Chondrocyte (in vitro differentiated cells): ENCODE data around the gene SLC5A2. TPM values are rescaled to one million over a fixed set of nuclear protein-coding genes. Genes with fewer than 3 reads are reported as not detected.

Experiments
- DNase-seq: peaks from one replicate; pipeline ENCODE4 v3.0.0; 2021; ENCODE audit warnings: mixed read lengths, low spot score
- H3K27ac Mint-ChIP-seq: one replicate; pipeline ENCODE4 v1.8.0; 2021; ENCODE audit warnings: mild to moderate bottlenecking, moderate library complexity, mixed read lengths; ENCODE audit not compliant: unreplicated experiment
- H3K27me3 Mint-ChIP-seq: 2 replicates; pipeline ENCODE4 v1.8.0; 2021; ENCODE audit warnings: low read depth, mixed read lengths
- H3K36me3 Mint-ChIP-seq: 2 replicates; pipeline ENCODE4 v1.8.0; 2021; ENCODE audit warnings: low read depth, mixed read lengths
- H3K4me1 Mint-ChIP-seq: 2 replicates; pipeline ENCODE4 v1.8.0; 2021; ENCODE audit warnings: low read depth, mild to moderate bottlenecking, mixed read lengths
- H3K4me3 Mint-ChIP-seq: one replicate; pipeline ENCODE4 v1.8.0; 2021; ENCODE audit warnings: mild to moderate bottlenecking, moderate library complexity, mixed read lengths; ENCODE audit not compliant: unreplicated experiment
- H3K9me3 Mint-ChIP-seq: 2 replicates; pipeline ENCODE4 v1.8.0; 2021; ENCODE audit warnings: low read depth, mixed read lengths
- total RNA-seq: library from RNA; stranded (reverse); gene quantifications from 3 replicates; pipeline ENCODE4 v1.2.1, GENCODE V29; 2021
- TF ChIP-seq, protein P1 (sequence below): fragments of 200-600 bp; sonication (generic); IDR thresholded peaks from 2 replicates; pipeline ENCODE4 v1.5.0; 2021; ENCODE audit warnings: antibody characterized with exemption, mild to moderate bottlenecking, moderate library complexity

Gene SLC5A2
- total RNA-seq, 1 donor from 2014 or later, result not detected

DNA sequence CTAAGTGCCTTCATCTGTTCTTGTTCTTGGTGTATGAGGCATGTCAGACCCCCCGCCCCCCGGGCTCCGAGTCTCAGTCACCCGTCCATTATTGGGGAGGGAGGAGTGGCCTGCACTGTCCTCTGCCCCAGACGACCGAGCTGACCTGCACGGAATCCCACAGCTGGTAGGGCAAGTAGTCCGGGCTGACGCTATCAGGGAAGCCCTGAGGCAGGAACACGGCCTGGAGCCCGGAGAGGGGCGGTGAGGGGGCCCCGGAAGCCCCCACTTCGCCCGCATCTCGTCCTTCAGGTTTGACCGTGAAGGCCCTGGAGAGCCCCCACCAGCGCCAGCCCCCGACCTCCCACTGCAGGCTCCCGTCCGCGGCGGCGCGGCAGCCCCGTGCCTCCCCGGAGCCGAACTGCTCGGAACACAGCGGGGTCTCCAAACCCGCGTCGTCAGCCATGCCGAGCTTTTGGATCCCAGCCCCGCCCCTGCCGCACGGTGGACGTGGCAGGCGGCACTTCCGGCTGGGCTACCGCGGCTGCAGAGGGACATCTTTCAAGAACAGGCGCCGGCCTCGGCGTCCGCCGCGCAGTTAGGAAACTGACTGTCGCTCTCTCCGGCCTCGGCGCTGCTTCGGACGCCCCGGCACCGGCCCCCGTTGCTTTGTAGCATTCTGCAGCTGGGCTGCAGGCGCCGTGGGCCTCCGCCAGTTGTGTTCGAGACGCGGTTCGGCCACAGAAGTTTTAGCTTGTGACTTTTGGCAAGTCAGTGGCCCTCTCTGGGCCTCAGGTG is 25.2 kb downstream of the SLC5A2 start, which contains the start of gene RUSF1:
Gene RUSF1 (minus strand): TSS at position 463 of the 777 bp plus-strand sequence. CDS start 18 bp downstream, at position 445.
- H3K27me3 Mint-ChIP-seq, result no peaks in the 10 kb centered on the region
- H3K9me3 Mint-ChIP-seq, result peaks cover 7% of the 10 kb centered on the region
- H3K4me3 Mint-ChIP-seq, result peak within 1 kb of the TSS; percentile 88
- DNase-seq, result peak; percentile 97
- TF ChIP-seq, protein P1, sequence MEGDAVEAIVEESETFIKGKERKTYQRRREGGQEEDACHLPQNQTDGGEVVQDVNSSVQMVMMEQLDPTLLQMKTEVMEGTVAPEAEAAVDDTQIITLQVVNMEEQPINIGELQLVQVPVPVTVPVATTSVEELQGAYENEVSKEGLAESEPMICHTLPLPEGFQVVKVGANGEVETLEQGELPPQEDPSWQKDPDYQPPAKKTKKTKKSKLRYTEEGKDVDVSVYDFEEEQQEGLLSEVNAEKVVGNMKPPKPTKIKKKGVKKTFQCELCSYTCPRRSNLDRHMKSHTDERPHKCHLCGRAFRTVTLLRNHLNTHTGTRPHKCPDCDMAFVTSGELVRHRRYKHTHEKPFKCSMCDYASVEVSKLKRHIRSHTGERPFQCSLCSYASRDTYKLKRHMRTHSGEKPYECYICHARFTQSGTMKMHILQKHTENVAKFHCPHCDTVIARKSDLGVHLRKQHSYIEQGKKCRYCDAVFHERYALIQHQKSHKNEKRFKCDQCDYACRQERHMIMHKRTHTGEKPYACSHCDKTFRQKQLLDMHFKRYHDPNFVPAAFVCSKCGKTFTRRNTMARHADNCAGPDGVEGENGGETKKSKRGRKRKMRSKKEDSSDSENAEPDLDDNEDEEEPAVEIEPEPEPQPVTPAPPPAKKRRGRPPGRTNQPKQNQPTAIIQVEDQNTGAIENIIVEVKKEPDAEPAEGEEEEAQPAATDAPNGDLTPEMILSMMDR, result no peak
- H3K27ac Mint-ChIP-seq, result peak within 1 kb of the TSS; percentile 95
- H3K36me3 Mint-ChIP-seq, result no peaks in the 10 kb centered on the region
- peaks cover 31% of the 10 kb centered on the region for H3K4me1 Mint-ChIP-seq

DNA sequence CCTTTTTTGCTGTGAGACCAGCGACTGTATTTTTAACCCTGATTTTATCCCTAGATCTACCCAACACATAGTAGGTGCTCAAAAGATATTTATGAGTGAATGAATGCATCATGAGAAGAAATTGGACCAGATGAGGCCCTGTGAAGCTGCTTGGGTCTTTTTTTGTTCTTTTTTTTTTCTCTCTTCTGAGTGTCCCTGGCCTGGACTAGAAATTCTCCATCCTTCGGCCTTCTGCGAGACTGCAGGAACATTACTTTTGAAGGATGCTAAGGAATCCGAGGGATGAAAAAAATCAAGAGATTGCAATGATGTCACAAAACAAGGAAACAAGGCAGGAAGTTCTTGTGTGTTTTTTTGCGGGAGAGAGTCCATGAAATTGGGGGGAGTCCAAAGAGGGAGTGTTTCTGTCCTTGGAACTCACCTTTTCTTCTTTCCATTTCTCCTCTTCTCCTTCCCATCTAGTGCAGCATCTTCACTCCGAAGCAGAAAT is 25.8 kb downstream of the SLC5A2 start:
- no peak for DNase-seq
- Mint-ChIP-seq H3K27me3 (no peaks in the 10 kb centered on the region), H3K9me3 (peaks cover 7% of the 10 kb centered on the region), H3K4me3 (peak overlapping the region; percentile 88), H3K27ac (peak overlapping the region; percentile 95), H3K36me3 (no peaks in the 10 kb centered on the region), H3K4me1 (peaks cover 31% of the 10 kb centered on the region)
- TF ChIP-seq, protein P1, result no peak

DNA sequence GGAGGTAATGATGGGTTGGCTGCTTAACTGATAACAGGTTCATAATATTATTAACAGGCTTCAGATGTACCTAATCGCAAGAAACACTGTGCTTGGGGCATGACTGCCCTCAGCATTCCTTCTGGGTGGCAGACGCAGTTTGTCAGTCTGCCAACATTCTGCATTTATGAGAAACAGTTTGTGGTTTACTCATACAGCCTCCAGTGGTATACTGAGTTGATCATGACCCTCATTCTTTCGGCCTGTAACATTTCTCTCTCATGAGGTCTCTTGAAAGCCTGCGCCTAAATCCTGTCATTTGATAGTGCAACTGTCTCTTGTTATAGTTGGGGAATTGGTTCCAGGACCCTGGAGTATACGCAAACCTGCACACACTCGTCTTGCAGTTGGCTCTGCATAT is 30.2 kb downstream of the SLC5A2 start:
- no peaks in the 10 kb centered on the region for H3K36me3 Mint-ChIP-seq
- peaks cover 17% of the 10 kb centered on the region for H3K27me3 Mint-ChIP-seq
- DNase-seq, result no peak

DNA sequence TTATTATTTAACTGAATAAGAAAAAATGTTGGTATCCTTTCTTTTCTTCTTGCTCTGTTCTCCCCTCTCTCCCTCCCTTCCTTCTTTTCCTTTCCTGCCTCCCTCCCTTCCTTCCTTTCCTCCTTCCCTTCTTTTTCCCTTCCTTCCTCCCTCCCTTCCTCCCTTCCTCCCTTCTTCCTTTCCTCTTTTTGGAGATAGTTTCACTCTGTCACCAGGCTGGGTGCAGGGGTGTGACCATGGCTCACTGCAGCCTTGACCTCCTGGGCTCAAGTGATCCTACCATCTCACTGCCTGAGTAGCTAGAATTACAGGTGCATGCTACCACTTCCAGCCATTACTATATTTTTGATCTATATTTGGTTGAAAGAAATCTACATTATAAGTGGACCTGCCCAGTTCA is 31.0 kb downstream of the SLC5A2 start:
- peaks cover 7% of the 10 kb centered on the region for H3K9me3 Mint-ChIP-seq
- no peaks in the 10 kb centered on the region for H3K36me3 Mint-ChIP-seq
- no peak overlapping the region for H3K4me3 Mint-ChIP-seq
- peaks cover 17% of the 10 kb centered on the region for H3K27me3 Mint-ChIP-seq
- TF ChIP-seq, protein P1, result no peak
- peak overlapping the region; percentile 51 for H3K27ac Mint-ChIP-seq
- peaks cover 10% of the 10 kb centered on the region for H3K4me1 Mint-ChIP-seq
- DNase-seq, result no peak

More for the DNA sequence above, 30.2 kb downstream of the SLC5A2 start:
- Mint-ChIP-seq H3K9me3 (peaks cover 7% of the 10 kb centered on the region), H3K4me1 (peaks cover 16% of the 10 kb centered on the region), H3K4me3 (no peak overlapping the region), H3K27ac (no peak overlapping the region)
- TF ChIP-seq, protein P1, result no peak

DNA sequence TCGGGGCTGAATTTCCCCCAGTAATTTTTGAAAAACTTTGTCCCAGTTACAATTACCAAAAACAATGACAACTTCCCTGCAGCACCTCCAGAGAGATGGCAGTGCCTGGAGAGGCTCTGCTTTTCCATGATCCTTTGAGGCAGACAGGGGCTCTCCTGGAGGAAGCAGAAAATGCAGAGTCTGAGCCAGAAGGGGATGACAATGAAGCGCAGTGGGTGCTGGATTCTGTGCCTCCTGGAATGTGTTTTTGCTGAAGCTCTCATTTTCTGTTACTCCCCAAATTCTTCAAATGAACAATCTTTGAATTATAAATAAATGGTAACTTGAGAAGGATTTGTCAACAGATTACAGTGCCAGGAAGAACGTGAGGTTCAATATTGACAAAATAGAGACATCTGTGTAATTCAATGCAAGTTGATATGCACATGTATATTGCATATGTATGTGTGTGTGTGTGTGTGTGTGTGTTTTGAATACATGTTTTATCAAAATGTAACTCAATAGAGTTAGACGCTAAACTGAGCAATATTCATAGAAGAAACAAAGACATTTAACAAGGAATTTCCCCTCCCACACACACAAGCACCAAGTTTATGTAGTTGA is 35.0 kb downstream of the SLC5A2 start:
- Mint-ChIP-seq H3K9me3 (peaks cover under 1% of the 10 kb centered on the region), H3K36me3 (no peaks in the 10 kb centered on the region), H3K4me3 (no peak overlapping the region), H3K4me1 (peaks cover 3% of the 10 kb centered on the region), H3K27ac (no peak overlapping the region), H3K27me3 (peaks cover 25% of the 10 kb centered on the region)
- TF ChIP-seq, protein P1, result no peak
- DNase-seq, result no peak
